Activated naive CD4-positive, alpha-beta T cell treated with anti-CD3 and anti-CD28 coated beads, Interleukin-2, amount 10 ng/mL, durations not matched to agents 7 days and 5 days (primary cell): ENCODE measurements around the gene SLAMF1.
"Not testable (repeated sequence)": the region's sequence is repeated elsewhere in the genome, so short reads cannot be mapped to it uniquely, and the experiment has no call there.

Experiments
- CTCF ChIA-PET: fragments of 350-600 bp; sonication (Branson Sonifier 250); formaldehyde crosslinking; loops from one replicate; lab custom pipeline; 2021; ENCODE audit warnings: antibody characterized with exemption; lab: Charles Lee
- DNase-seq: peaks from one replicate; pipeline ENCODE4 v3.0.0-alpha.2; 2020
- H3K27ac Mint-ChIP-seq: one replicate; pipeline ENCODE4 v1.8.0; 2021; ENCODE audit warnings: mild to moderate bottlenecking, moderate library complexity, mixed read lengths
- H3K27me3 Mint-ChIP-seq: one replicate; pipeline ENCODE4 v1.8.0; 2021; ENCODE audit warnings: mild to moderate bottlenecking, mixed read lengths
- H3K36me3 Mint-ChIP-seq: one replicate; pipeline ENCODE4 v1.8.0; 2021; ENCODE audit warnings: mixed read lengths
- H3K4me1 Mint-ChIP-seq: one replicate; pipeline ENCODE4 v1.8.0; 2021; ENCODE audit warnings: mixed read lengths
- H3K4me3 Mint-ChIP-seq: one replicate; pipeline ENCODE4 v1.8.0; 2021; ENCODE audit warnings: mild to moderate bottlenecking, moderate library complexity, mixed read lengths
- H3K9me3 Mint-ChIP-seq: one replicate; pipeline ENCODE4 v1.8.0; 2021; ENCODE audit warnings: mixed read lengths

SLAMF1 gene

DNA sequence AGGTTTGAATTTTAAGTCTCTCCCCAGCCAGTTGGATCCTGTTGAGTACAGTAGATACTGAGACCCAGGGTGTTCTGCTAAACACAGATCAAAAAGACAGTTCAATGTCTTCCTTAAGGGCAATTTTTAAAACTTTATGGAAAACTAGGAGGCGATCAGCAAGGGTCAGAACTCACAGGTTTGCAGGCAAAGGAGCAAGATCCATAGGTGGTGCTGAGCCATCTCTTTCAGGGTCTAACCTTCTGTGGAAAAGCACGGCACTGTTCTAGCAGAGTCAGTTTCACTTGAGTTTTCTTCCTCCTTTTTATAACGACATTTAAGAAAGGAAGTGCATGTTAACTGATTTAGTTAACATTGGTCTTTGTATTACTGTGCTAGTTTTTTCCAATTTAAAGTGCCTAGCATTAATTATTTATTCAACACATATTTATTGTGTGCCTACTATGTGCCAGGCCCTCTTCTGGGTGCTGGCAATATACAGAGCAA lies 67.6 kb downstream of the SLAMF1 start, which contains the start of gene CD84:
TSS of gene CD84 (minus strand) at position 281 of the 486 bp plus-strand sequence. CDS start at position 222, 59 bp downstream.
- DNase-seq = no peak
- Mint-ChIP-seq H3K9me3 (peaks cover 21% of the 10 kb centered on the region), H3K4me3 (peak within 1 kb of the TSS; percentile 80), H3K27me3 (no peaks in the 10 kb centered on the region), H3K36me3 (peaks cover 25% of the 10 kb centered on the region), H3K27ac (peak within 1 kb of the TSS; percentile 94), H3K4me1 (peaks cover 62% of the 10 kb centered on the region)
- CTCF ChIA-PET = interaction anchor here (0.6 to 2.4 kb wide), 5 partner anchors 12 to 39 kb away, joined by 3 to 6 read pairs (median 3); no protein-coding TSS in a partner anchor

DNA sequence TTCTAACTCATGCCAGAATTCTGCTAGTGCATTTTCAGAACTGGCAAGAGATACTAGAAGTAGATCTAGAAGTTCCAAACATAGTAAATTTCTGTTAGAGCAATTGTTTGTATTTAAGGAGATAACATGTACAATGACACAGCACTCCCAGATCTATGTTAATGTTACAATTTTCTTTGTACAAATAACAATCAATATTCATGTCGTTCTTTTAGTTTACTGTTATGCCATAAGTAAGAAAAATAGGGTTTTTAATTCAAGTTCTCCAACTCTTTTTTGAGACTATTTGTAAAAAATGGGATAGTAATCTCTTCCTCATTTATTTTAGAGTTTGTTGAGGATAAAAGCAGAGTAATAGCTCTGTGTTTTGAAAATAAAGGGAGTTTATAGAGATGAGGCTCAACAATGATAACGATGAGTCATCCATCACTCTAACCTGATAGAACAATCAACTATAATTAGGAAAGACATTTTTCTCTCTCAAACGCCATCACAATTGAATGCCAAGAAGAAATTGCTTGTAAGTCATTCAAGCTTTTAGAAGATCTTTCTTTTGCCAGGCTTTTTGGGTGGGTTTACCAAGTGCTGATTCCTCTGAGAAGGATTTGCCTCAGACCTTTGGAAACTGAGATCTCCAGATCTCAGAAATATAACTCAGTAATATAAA lies 68.2 kb downstream of the SLAMF1 start:
- Mint-ChIP-seq H3K27ac (peak overlapping the region; percentile 94), H3K4me1 (peaks cover 64% of the 10 kb centered on the region), H3K36me3 (peaks cover 21% of the 10 kb centered on the region), H3K4me3 (peak overlapping the region; percentile 80), H3K9me3 (peaks cover 16% of the 10 kb centered on the region), H3K27me3 (no peaks in the 10 kb centered on the region)
- CTCF ChIA-PET = interaction anchor here (0.7 to 2.4 kb wide), 8 partner anchors 20 to 150 kb away, joined by 3 to 7 read pairs (median 4); no protein-coding TSS in a partner anchor
- DNase-seq = no peak

- CTCF ChIA-PET = interaction anchor here (0.9 to 2.4 kb wide), 8 partner anchors 17 to 150 kb away, joined by 3 to 7 read pairs (median 4); no protein-coding TSS in a partner anchor
- Mint-ChIP-seq H3K4me1 (peaks cover 68% of the 10 kb centered on the region), H3K9me3 (peaks cover 14% of the 10 kb centered on the region), H3K27ac (peak overlapping the region; percentile 94), H3K36me3 (peaks cover 19% of the 10 kb centered on the region), H3K27me3 (no peaks in the 10 kb centered on the region), H3K4me3 (peak overlapping the region; percentile 80)
- DNase-seq = no peak
Observed at GRCh38 chr1:160578175-160578524, 68.7 kb downstream of the SLAMF1 start.

DNA sequence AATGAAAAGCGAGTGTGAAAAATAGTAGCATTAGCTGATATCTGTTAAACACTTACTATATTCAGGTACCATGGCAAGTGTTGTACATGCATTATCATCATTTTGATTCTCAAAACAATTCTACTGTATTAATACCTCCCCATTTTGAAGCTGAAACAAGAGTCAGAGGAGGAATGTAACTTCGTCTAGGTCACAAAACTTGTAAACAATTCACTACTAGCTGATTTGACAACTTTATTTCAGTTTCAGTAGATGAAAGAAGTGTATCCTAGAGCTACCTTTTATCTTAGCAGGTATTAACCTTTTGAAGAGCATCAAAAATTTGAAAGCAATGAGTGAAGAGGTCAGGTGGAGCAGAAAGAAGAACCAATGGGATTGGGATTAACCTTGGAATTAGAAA lies 69.2 kb downstream of the SLAMF1 start:
- no peak for DNase-seq
- H3K36me3 Mint-ChIP-seq = peaks cover 17% of the 10 kb centered on the region
- peaks cover 68% of the 10 kb centered on the region for H3K4me1 Mint-ChIP-seq
- peaks cover 11% of the 10 kb centered on the region for H3K9me3 Mint-ChIP-seq
- CTCF ChIA-PET = interaction anchor here (0.8 to 2.4 kb wide), 9 partner anchors 17 to 149 kb away, joined by 3 to 7 read pairs (median 4); no protein-coding TSS in a partner anchor
- H3K27ac Mint-ChIP-seq = peak overlapping the region; percentile 84
- no peaks in the 10 kb centered on the region for H3K27me3 Mint-ChIP-seq
- peak overlapping the region; percentile 51 for H3K4me3 Mint-ChIP-seq

GRCh38 chr1:160576884-160577283 lies 70.0 kb downstream of the SLAMF1 start:
- H3K27ac Mint-ChIP-seq = peak overlapping the region; percentile 84
- H3K36me3 Mint-ChIP-seq = peaks cover 17% of the 10 kb centered on the region
- H3K9me3 Mint-ChIP-seq = peaks cover 11% of the 10 kb centered on the region
- H3K4me1 Mint-ChIP-seq = peaks cover 67% of the 10 kb centered on the region
- CTCF ChIA-PET = interaction anchor here (0.8 to 2.4 kb wide), 6 partner anchors 22 to 42 kb away, joined by 3 to 7 read pairs (median 5); no protein-coding TSS in a partner anchor
- H3K27me3 Mint-ChIP-seq = no peaks in the 10 kb centered on the region
- peak overlapping the region; percentile 17 for H3K4me3 Mint-ChIP-seq
- DNase-seq = no peak

DNA sequence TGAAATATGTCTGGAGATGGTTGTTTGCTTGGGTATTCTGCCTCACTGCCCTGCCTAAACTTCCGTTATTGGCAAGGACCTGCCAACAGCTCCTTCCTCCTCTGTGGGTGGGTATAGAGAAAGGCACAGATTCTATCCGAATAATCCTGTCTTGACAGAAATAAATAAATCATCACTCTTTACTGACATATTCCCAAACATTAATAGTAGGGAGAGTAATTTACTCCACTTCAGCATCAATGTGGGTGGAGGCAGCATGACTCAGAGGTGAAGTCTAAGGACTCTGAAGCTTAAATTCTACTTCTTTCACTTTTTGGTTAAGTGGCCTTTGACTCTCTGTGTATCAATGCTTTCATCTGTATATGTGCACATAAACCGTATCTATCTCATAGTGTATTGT lies 70.5 kb downstream of the SLAMF1 start:
- peak overlapping the region; percentile 17 for H3K4me3 Mint-ChIP-seq
- H3K27me3 Mint-ChIP-seq = no peaks in the 10 kb centered on the region
- no peak for DNase-seq
- peaks cover 11% of the 10 kb centered on the region for H3K9me3 Mint-ChIP-seq
- peaks cover 17% of the 10 kb centered on the region for H3K36me3 Mint-ChIP-seq
- peak overlapping the region; percentile 82 for H3K27ac Mint-ChIP-seq
- H3K4me1 Mint-ChIP-seq = peaks cover 67% of the 10 kb centered on the region
- CTCF ChIA-PET = interaction anchor here (0.8 to 1.6 kb wide), 4 partner anchors 11 to 32 kb away, joined by 3 to 5 read pairs (median 3); no protein-coding TSS in a partner anchor

DNA sequence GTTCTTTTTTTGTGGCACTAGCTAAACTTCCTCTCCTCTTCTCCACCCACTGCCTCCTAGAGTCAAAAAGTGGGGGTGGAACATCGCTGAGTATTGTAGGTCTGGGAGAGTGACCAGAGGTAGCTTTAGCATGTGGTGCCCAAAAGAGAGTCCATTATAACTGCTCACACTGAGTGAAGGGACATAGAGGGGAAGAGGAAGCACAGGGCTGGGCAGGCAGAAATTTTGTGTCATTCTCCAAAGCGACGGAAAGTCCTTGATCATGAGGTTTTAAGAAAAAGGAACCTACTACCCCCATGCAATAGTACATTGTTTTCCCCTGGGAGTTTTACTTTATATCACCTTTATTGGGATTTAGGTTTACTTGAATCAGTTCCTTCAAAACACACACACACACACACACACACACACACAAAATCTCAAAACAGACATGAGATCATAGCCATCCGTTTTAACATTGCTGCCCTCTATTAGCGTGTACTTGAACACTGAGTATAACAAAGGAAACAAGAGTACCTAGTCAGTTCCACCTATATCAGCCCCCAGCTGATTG lies 71.7 kb downstream of the SLAMF1 start:
- Mint-ChIP-seq H3K4me3 (no peak overlapping the region), H3K27ac (peak overlapping the region; percentile 56), H3K4me1 (peaks cover 68% of the 10 kb centered on the region), H3K27me3 (no peaks in the 10 kb centered on the region), H3K9me3 (peaks cover 11% of the 10 kb centered on the region), H3K36me3 (peaks cover 17% of the 10 kb centered on the region)
- no peak for DNase-seq
- CTCF ChIA-PET = interaction anchor here (0.8 to 1.6 kb wide), 6 partner anchors 11 to 52 kb away, joined by 3 to 6 read pairs (median 4); no protein-coding TSS in a partner anchor

DNA sequence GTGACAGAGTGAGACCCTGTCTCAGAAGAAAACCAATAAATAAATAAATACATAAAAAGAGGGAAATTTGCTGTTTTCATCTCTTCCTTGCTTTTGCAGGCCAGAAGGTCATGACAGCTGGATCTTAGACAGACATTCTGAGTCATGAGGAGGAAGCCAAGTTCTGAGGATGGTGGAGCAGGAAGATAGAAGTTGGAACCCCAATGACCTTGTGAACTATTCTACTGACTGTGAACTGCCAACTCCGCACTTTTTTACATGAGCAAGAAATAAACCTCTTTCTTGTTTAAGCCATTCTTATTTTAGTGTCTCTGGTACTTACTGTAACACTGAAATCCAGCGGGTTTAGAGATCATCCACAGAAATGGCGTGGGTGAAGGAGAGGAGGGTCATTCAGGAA lies 76.0 kb downstream of the SLAMF1 start:
- Mint-ChIP-seq H3K4me3 (no peak overlapping the region), H3K27me3 (no peaks in the 10 kb centered on the region), H3K36me3 (peaks cover 27% of the 10 kb centered on the region), H3K9me3 (no peaks in the 10 kb centered on the region), H3K4me1 (peaks cover 64% of the 10 kb centered on the region), H3K27ac (no peak overlapping the region)
- CTCF ChIA-PET = no interaction called here
- no peak for DNase-seq

DNA sequence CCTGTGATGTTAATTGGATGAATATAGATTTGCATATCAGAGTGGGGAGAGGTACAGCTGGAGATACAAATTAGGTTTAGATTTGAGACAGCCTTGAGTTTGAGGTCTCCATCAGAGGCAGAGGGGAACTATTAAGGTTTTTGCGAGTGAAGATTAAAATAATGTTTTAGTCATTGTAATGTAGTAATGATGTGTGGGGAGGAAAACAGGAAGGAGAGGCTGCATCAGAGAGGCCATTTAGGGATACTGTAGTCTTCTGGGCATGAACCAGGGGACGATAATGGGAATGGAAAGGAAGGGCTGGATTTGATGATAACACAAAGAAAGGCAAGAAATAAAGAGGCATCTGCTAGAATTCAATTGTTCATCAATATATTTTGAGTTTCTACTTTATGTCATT lies 77.0 kb downstream of the SLAMF1 start:
- DNase-seq = no peak
- Mint-ChIP-seq H3K9me3 (no peaks in the 10 kb centered on the region), H3K36me3 (peaks cover 28% of the 10 kb centered on the region), H3K4me1 (peaks cover 62% of the 10 kb centered on the region), H3K27me3 (no peaks in the 10 kb centered on the region), H3K4me3 (no peak overlapping the region), H3K27ac (peak overlapping the region; percentile 0)
- CTCF ChIA-PET = interaction anchor here (1.4 kb wide), 1 partner anchor 37 kb away, joined by 3 read pairs; no protein-coding TSS in a partner anchor

DNA sequence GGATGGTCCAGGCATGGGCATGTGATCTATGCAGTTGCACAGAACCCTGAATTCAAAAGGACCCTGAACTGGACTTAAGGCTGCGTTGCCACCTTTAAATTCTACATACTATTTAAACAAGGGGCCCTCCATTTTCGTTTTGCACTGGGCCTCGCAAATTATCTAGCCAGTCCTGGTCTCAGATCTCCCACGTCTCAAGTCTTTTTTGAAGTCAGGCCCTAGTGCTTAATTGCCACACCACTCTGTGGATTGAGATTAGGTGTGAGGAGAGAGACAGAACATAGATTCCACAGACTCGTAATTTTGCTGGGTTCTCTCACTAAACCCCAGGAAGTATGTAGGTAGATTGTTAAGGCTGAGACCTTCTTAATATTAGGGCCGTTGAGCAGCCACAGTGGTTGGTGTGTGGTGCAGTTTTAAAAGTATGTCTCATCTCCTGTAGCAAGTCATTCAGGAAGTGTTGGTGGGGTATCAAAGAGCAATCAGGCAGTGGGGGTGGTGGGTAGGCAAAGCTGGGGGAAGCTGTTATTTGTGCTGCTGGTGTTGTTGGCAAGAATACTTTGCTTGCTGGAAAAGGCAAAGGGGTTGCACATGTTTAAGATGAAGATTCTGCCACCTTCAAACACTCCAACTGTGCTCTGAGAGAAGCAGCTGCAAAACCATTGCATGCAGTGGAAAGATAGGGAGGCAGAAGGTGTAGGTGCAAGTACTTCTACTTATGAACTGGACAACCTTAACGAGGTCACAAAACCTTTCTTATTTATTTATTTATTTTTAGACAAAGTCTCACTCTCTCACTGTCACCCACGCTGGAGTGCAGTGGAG lies 78.8 kb downstream of the SLAMF1 start:
- Mint-ChIP-seq H3K4me1 (peaks cover 57% of the 10 kb centered on the region), H3K27ac (peak overlapping the region; percentile 91), H3K27me3 (no peaks in the 10 kb centered on the region), H3K4me3 (peak overlapping the region; percentile 5), H3K36me3 (peaks cover 30% of the 10 kb centered on the region), H3K9me3 (peaks cover 5% of the 10 kb centered on the region)
- peak; percentile 64 for DNase-seq
- CTCF ChIA-PET = interaction anchor here (0.6 to 1.3 kb wide), 4 partner anchors 23 to 39 kb away, joined by 3 read pairs; no protein-coding TSS in a partner anchor

DNA sequence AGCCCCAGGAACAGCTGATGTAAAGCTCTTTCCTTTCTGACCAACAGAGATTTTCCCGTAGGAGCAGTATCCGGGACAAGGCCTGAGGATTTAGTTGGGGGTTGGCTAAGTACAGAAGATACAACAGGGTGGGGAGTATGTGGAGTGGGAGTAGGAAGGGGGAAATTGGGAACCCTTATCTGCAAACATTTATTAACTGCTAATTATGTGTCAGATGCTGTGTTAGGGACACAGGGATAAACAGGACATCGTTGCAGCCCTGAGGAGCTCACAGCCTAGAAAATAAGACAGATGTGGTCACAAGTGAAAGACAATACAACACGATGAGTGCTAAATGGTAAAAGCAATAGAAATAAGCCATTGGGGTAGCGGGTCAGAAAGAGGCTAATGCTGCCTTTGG lies 79.5 kb downstream of the SLAMF1 start:
- Mint-ChIP-seq H3K27me3 (no peaks in the 10 kb centered on the region), H3K9me3 (peaks cover 10% of the 10 kb centered on the region), H3K4me3 (no peak overlapping the region), H3K27ac (peak overlapping the region; percentile 91), H3K4me1 (peaks cover 57% of the 10 kb centered on the region), H3K36me3 (peaks cover 36% of the 10 kb centered on the region)
- CTCF ChIA-PET = interaction anchor here (1.2 to 2.0 kb wide), 3 partner anchors 17 to 39 kb away, joined by 3 to 6 read pairs (median 3); no protein-coding TSS in a partner anchor
- DNase-seq = no peak

DNA sequence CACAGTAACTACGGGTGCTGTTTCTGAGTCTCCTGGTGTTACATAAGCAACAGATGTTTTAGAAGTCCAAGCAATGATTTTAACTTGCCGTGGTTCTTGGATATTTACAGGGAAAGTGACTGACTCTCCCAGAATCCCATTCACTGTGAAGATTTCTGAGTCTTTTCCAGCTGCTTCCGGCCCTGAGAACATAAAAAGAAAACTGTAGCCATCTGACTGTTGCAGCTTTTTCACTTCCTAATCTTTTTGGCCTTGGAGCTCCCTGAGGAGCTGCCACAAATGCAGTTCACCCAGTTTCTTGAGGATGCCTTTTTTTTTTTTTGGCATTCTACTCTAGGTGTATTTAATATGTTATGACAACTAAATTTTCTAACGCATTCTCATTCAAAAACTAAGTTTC lies 81.3 kb downstream of the SLAMF1 start:
- CTCF ChIA-PET = interaction anchor here (1.2 to 2.0 kb wide), 3 partner anchors 14 to 22 kb away, joined by 3 to 6 read pairs (median 6); no protein-coding TSS in a partner anchor
- Mint-ChIP-seq H3K27ac (no peak overlapping the region), H3K4me3 (no peak overlapping the region), H3K27me3 (no peaks in the 10 kb centered on the region), H3K9me3 (peaks cover 18% of the 10 kb centered on the region), H3K4me1 (peaks cover 70% of the 10 kb centered on the region), H3K36me3 (peaks cover 48% of the 10 kb centered on the region)
- no peak for DNase-seq

- H3K27me3 Mint-ChIP-seq, DNase-seq, H3K27ac Mint-ChIP-seq, H3K4me3 Mint-ChIP-seq: not testable (repeated sequence)
- H3K36me3 Mint-ChIP-seq = peaks cover 61% of the 10 kb centered on the region
- H3K4me1 Mint-ChIP-seq = peaks cover 75% of the 10 kb centered on the region
- H3K9me3 Mint-ChIP-seq = peaks cover 36% of the 10 kb centered on the region
- CTCF ChIA-PET = interaction anchor here (1.6 to 2.2 kb wide), 3 partner anchors 12 to 44 kb away, joined by 3 to 9 read pairs (median 6); no protein-coding TSS in a partner anchor
Observed at GRCh38 chr1:160563230-160563629, 83.6 kb downstream of the SLAMF1 start.
